Fibroblast of pulmonary artery (primary cell): ENCODE data around the gene ZNF281.
"Not testable (repeated sequence)": the region's sequence is repeated elsewhere in the genome, so short reads cannot be mapped to it uniquely, and the experiment has no call there.

Source experiments
- DNase-seq: peaks from one replicate; pipeline ENCODE4 v3.0.0-alpha.2; 2010; ENCODE audit warnings: low read depth
- H3K4me3 ChIP-seq: replicated peaks from 2 replicates; pipeline ENCODE4 v1.5.1; 2011; ENCODE audit warnings: low read depth, mild to moderate bottlenecking, control low read depth, low read length, moderate library complexity
- CTCF ChIP-seq: IDR thresholded peaks from 2 replicates; pipeline ENCODE4 v1.5.1; 2011; ENCODE audit warnings: mild to moderate bottlenecking, control low read depth, low read length, inconsistent platforms; ENCODE audit errors: missing control alignments

ZNF281 gene

GRCh38 chr1:200438911-200439310 is 29.1 kb upstream of the ZNF281 start:
- H3K4me3 ChIP-seq = no peak overlapping the region
- TF ChIP-seq CTCF = no peak
- DNase-seq = peak; percentile 23

- DNase-seq, H3K4me3 ChIP-seq: not testable (repeated sequence)
These were observed 28.6 kb upstream of the ZNF281 start for GRCh38 chr1:200438413-200438812.

DNA sequence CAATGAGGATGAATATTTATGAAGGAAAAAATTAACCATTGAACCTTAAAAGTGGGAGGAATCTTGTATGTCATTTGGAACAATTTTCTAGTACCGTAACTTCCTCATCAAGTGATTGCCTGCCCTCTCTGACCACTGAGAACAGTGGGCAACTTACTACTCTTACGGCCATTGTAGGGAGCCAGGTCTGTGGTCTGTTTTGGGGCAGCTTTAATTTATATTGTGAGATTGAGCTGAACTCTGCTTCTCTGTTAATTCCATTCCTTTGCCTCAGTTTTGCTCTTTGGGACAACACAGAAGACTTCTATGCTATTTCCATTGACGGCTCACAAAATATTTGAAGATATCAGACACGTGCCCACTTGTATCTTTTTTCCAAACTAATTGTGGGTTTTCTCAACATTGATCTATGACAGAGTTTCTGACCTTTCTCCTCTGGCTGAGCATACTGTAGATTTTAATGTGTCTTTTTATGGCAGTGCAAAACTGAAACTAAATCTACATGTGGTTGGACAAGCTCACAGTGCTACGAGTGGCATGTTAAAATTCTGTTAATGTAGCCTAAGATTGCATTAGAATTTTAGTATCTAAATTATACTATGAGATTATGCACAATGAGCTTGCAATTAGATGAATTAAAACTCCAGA is 27.8 kb upstream of the ZNF281 start:
- DNase-seq = no peak
- TF ChIP-seq CTCF = no peak
- no peak overlapping the region for H3K4me3 ChIP-seq

DNA sequence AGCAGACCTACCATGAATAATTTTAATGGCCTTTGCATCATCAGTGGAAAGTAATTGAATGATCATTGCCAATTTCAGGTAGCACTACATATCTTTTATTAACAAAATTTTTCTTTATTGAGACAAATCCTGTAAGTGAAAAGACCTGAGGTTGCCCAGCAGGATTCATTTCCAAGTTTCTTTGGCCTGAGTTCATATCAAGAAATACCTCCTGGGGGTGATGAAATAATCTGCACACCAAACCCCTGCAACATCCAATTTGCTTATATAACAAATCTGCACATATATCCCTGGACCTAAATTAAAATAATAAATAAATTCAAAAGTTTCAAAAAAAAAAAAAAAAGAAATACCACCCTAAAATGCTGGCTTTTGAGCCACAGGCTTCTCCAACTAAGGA is 27.3 kb upstream of the ZNF281 start:
- no peak overlapping the region for H3K4me3 ChIP-seq
- DNase-seq = no peak
- no peak for TF ChIP-seq CTCF

DNA sequence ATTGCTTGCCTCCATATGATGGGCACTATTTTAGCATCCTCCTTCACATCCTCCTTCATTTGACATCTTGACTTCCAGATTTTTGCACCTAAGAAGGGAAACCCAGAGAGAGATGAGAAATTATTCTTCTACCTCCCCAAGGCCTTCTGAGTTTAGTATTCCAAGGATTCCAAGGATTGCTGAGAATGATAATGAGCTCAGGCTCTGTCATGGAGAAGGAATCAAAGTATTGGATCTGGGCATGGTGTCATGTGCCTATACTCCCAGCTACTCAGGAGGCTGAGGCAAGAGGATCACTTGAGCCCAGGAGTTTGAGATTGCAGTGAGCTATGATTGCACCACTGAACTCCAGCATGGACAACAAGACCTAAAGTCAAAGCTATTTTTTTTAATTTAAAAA is 26.6 kb upstream of the ZNF281 start:
- TF ChIP-seq CTCF = no peak
- no peak overlapping the region for H3K4me3 ChIP-seq
- DNase-seq = no peak

DNA sequence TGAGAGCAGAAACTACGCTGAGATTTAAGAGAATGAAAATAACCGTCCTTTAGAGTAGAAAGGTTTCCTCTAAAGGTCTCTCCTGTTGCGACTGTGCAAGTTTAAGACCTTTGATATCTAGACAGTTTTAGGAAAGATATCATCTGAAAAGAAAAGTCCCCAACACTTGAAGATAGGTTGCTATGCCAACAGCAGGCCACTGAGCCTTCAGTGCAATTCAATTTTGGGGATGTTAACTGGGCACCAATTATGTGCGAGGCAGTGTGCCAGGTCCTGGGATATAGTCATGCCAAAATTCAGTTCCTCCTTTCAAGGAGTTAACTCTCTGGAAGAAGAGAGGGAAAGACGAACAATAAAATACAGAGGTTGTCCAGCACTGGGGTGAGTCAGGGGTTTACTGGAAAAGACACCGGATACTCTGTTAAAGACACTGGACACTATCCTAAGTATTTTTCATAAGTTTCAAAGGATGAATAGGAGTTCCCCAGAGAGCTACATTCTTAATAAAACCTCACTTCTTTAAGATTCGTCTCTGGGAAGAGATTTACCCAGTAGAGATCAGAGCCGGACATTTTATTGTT is 25.5 kb upstream of the ZNF281 start:
- DNase-seq = no peak
- no peak for TF ChIP-seq CTCF
- H3K4me3 ChIP-seq = no peak overlapping the region

DNA sequence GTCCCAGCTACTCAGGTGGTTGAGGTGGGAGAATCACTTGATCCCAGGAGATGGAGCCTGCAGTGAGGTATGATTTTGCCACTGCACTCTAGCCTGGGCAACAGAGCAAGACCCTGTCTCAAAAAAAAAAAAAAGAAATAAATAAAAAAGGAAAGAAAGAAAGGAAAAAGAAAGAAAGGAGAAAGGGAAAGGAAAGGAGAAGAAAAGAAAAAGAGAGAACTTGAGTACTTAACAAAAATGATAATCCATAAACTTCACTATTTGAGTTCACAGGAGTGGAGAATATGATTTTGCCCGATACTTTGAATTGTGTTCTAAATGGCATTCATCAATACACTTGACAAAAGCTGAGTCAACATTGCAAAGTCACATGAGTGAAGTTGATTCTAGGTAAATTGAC is 23.8 kb upstream of the ZNF281 start:
- no peak overlapping the region for H3K4me3 ChIP-seq
- no peak for TF ChIP-seq CTCF
- DNase-seq = no peak
